ENCODE results near the gene SLC39A11. TPM values are rescaled to one million over a fixed set of nuclear protein-coding genes. Genes with fewer than 3 reads are reported as not detected.

SLC39A11 gene
- total and polyA plus RNA-seq, 12 donors, result 7.0 to 91.4 (median 22.7) TPM

DNA sequence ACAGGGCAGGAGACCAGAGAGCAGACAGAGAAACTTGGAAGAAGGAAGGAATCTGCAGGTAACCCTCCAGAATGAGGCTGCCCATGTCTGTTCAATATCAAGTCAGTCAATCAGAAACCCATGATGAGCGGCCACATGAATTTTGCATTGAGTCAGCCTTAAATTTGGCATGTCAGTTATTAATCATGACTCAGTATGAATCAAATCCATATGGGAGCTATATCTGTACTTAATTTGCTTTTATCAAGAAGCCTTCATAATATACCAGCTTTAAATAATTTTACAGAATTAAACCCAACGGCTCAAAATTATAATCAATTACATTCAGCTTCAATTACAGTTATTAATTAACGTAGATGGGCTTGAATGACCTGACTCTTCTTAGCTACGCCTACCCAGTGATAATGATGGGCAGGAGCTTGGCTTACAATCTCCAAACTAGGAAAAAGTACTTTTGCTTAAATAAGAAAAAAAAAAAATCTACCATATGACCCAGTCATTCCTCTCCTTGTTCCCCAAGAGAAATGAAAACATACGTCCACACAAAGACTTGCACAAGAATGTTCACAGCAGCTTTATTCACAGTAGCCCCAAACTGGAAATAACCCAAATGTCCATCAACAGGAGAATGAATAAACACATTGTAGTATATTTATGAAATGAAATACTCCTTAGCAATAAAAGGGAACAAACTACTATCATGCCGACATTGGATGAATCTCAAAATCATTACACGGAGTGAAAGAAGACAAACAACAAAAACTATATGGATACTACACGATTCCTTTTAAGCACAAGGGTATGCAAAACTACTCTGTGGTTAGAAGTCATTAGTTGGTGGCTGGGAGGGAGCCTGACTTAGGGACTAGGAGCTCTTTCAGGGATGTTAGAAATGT is 48.6 kb downstream of the SLC39A11 start:
- no peaks in the 10 kb centered on the region for H3K27me3 ChIP-seq
- no peak for TF ChIP-seq POLR2A (IDR thresholded peaks at IDR 0.05)
- TF ChIP-seq, protein P1, sequence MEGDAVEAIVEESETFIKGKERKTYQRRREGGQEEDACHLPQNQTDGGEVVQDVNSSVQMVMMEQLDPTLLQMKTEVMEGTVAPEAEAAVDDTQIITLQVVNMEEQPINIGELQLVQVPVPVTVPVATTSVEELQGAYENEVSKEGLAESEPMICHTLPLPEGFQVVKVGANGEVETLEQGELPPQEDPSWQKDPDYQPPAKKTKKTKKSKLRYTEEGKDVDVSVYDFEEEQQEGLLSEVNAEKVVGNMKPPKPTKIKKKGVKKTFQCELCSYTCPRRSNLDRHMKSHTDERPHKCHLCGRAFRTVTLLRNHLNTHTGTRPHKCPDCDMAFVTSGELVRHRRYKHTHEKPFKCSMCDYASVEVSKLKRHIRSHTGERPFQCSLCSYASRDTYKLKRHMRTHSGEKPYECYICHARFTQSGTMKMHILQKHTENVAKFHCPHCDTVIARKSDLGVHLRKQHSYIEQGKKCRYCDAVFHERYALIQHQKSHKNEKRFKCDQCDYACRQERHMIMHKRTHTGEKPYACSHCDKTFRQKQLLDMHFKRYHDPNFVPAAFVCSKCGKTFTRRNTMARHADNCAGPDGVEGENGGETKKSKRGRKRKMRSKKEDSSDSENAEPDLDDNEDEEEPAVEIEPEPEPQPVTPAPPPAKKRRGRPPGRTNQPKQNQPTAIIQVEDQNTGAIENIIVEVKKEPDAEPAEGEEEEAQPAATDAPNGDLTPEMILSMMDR (IDR thresholded peaks at IDR 0.05), result no peak
- no peak for DNase-seq
- no peaks in the 10 kb centered on the region for H3K36me3 ChIP-seq (replicated peaks in 1 of 2)
- intact Hi-C loops (cut with DNase I), result no loop called here
- H3K4me1 ChIP-seq (replicated peaks in 1 of 2), result peaks cover 0 to 10% of the 10 kb centered on the region in 2 donors
- WGBS, 4 donors, result 71 to 82% (median 77%) methylated on average over 8 of the region's 8 CpGs
- no peak overlapping the region for H3K4me3 ChIP-seq
- no peaks in the 10 kb centered on the region for H3K9me3 ChIP-seq (replicated peaks in 1 of 3)
- no peak overlapping the region for H3K27ac ChIP-seq

DNA sequence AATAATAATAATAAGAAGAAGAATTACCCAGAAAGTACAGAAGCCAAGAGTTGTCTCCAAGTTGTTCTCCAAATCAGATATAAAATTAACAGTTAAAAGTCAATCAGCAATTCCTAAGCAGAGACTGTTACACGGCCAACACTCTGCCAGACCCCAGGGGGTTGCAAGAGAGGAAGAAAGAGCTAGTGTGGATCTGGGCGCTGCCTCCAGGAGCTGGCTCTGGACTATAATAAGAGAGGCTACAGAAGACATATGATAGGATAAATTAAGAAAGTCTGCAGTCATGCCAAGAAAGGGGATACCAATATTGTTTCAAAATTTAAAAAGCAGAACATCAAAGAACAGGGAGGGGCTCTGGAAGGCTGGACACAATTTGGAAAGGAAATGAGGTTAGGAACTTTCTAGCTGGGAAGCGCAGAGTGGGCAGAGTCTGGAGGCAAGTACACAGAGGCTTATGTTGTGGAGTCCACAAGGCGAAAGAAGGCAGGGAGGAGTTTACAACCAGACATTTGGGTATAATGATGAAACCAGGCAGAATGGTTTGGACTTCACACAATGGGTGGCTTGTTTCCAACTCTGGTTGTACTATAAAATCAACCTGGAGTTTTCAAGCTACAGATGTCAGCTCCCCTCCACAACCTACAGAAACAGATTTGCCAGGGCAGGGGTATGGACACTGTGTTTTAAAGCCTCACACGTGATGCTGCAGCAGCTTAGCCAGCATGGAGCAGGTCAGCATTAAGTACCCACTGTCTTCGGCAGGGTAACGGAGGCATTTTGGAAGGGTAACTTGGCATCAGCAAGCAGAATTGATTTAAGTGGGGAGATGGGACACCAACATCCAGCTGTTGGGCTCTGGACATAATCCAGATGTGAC is 49.4 kb downstream of the SLC39A11 start:
- Histone ChIP-seq H3K36me3 (replicated peaks in 1 of 2) (no peaks in the 10 kb centered on the region), H3K27me3 (no peaks in the 10 kb centered on the region), H3K4me3 (no peak overlapping the region), H3K4me1 (replicated peaks in 1 of 2) (peaks cover 0 to 10% of the 10 kb centered on the region in 2 donors), H3K27ac (no peak overlapping the region), H3K9me3 (replicated peaks in 1 of 3) (no peaks in the 10 kb centered on the region)
- DNase-seq, result no peak
- TF ChIP-seq, protein P1 (IDR thresholded peaks at IDR 0.05), result no peak
- no peak for TF ChIP-seq POLR2A (IDR thresholded peaks at IDR 0.05)
- intact Hi-C loops (cut with DNase I), result no loop called here
- WGBS, 4 donors, result 69 to 82% (median 73%) methylated on average over 7 of the region's 7 CpGs

DNA sequence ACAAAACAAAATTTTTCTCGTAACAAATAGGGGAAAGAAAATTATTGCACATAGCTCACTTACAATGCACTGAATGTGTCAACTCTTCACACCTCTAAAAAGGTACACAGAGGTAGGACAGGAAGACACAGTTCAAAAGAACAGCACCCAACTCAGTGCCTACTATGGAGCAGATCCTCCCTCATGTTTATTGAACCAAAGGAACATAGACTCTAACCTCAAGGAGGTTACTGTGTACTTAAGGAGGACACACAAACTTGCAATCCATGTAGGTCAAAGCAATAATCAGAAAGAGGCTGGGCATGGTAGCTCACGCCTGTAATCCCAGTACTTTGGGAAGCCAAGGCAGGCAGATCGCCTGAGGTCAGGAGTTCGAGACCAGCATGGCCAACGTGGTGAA is 50.3 kb downstream of the SLC39A11 start:
- Histone ChIP-seq H3K9me3 (replicated peaks in 1 of 3) (no peaks in the 10 kb centered on the region), H3K4me1 (replicated peaks in 1 of 2) (peaks cover 0 to 10% of the 10 kb centered on the region in 2 donors), H3K27ac (no peak overlapping the region), H3K27me3 (no peaks in the 10 kb centered on the region), H3K4me3 (no peak overlapping the region), H3K36me3 (replicated peaks in 1 of 2) (no peaks in the 10 kb centered on the region)
- intact Hi-C loops (cut with DNase I), result no loop called here
- TF ChIP-seq, protein P1 (IDR thresholded peaks at IDR 0.05), result no peak
- no peak for TF ChIP-seq POLR2A (IDR thresholded peaks at IDR 0.05)
- DNase-seq, result no peak
- WGBS, 4 donors, result 75 to 96% (median 83%) methylated on average over 5 of the region's 5 CpGs

DNA sequence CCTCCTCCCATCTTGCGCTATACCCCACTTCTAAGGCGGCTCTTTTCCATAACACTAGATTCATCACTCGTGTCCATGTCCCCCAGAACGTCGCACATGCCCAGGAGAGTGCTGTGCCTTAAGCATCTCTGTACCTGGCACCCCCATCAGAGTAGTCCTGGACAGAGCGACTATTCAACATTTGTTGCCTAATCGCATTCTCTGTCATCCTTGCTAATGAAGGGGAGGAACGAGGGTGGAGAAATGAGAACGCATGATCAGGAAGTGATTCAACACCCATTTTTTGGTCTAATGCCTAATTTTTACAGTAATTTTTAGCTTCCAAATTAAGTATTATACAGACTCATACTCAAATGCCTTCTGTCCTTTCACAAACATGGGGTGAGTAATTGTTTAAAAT is 53.2 kb downstream of the SLC39A11 start:
- 88 to 92% (median 90%) methylated on average over 9 of the region's 9 CpGs for WGBS, 4 donors
- DNase-seq, result no peak
- intact Hi-C loops (cut with DNase I), result no loop called here
- no peaks in the 10 kb centered on the region for H3K9me3 ChIP-seq (replicated peaks in 1 of 3)
- no peak overlapping the region for H3K4me3 ChIP-seq
- TF ChIP-seq, protein P1 (IDR thresholded peaks at IDR 0.05), result no peak
- no peak for TF ChIP-seq POLR2A (IDR thresholded peaks at IDR 0.05)
- no peaks in the 10 kb centered on the region for H3K36me3 ChIP-seq (replicated peaks in 1 of 2)
- H3K4me1 ChIP-seq (replicated peaks in 1 of 2), result peaks cover 0 to 10% of the 10 kb centered on the region in 2 donors
- H3K27me3 ChIP-seq, result no peaks in the 10 kb centered on the region
- H3K27ac ChIP-seq, result no peak overlapping the region
